Measurements from ENCODE around the gene EHMT2. TPM values are rescaled to one million over a fixed set of nuclear protein-coding genes. Genes with fewer than 3 reads are reported as not detected.
"Not testable (repeated sequence)": the region's sequence is repeated elsewhere in the genome, so short reads cannot be mapped to it uniquely, and the experiment has no call there.

EHMT2 gene
- total RNA-seq, 1 experiment from 2014 or later = 84.0 TPM

GRCh38 chr6:31907158-31907813 lies 9.8 kb upstream of the EHMT2 start:
- RAD21 ChIA-PET (ENCODE audit: low non-redundant PET in 1 of 2, low total read pairs in 2 of 2, uncharacterized antibody in 2 of 2, unreplicated experiment in 2 of 2) = no interaction called here
- Histone ChIP-seq H3K4me1 (ENCODE audit: control insufficient read depth in 1 of 2, insufficient read depth in 2 of 2, low read length in 2 of 2) (peaks cover 42 to 66% of the 10 kb centered on the region in 2 experiments), H3K79me2 (ENCODE audit: insufficient read depth, low read length) (no peaks in the 10 kb centered on the region), H3K9ac (ENCODE audit: low read length) (no peak overlapping the region), H3K9me2 (ENCODE audit: insufficient read depth) (no peaks in the 10 kb centered on the region), H3K4me3 (replicated peaks in 1 of 2; ENCODE audit: low read depth in 1 of 2, low read length in 2 of 2) (no peak overlapping the region), H4K20me1 (ENCODE audit: insufficient read depth) (no peaks in the 10 kb centered on the region), H3K27me3 (ENCODE audit: insufficient read depth, low read length) (no peaks in the 10 kb centered on the region), H3K4me2 (ENCODE audit: low read length) (peak overlapping the region; percentile 44; the same call in 1 of the 2 replicates), H3K9me3 (ENCODE audit: control insufficient read depth in 1 of 2, insufficient read depth in 1 of 2, low read depth in 1 of 2, low read length in 2 of 2) (no peaks in the 10 kb centered on the region), H3K36me3 (ENCODE audit: control insufficient read depth in 1 of 2, insufficient read depth in 2 of 2, low read length in 2 of 2) (no peaks in the 10 kb centered on the region), H3K27ac (ENCODE audit: low read depth, low read length) (no peak overlapping the region), H2AFZ (ENCODE audit: low read depth, low read length, poor library complexity, severe bottlenecking) (no peak overlapping the region)
- TF ChIP-seq SP1 (IDR thresholded peaks at IDR 0.05; ENCODE audit: low read depth) = no peak
- TF ChIP-seq ATF3 (IDR thresholded peaks at IDR 0.05) = no peak
- no peak for TF ChIP-seq JUND (IDR thresholded peaks at IDR 0.05)
- no peak for TF ChIP-seq ZFX (IDR thresholded peaks at IDR 0.05)
- TF ChIP-seq ELF1 (IDR thresholded peaks at IDR 0.05; ENCODE audit: borderline replicate concordance, low read depth) = no peak
- no peak for TF ChIP-seq CTCF (IDR thresholded peaks at IDR 0.05 in 2 of 3, conservative IDR thresholded peaks at IDR 0.05 in 1 of 3; ENCODE audit: borderline replicate concordance in 1 of 3, insufficient read depth in 1 of 3, low read depth in 2 of 3, low read length in 2 of 3)
- no peak for TF ChIP-seq EGR1 (IDR thresholded peaks at IDR 0.05; ENCODE audit: low read depth)
- no peak for TF ChIP-seq EZH2phosphoT487 (IDR thresholded peaks at IDR 0.05; ENCODE audit: borderline replicate concordance)
- TF ChIP-seq POLR2AphosphoS5 (IDR thresholded peaks at IDR 0.05; ENCODE audit: low read depth, low read length) = no peak
- no peak for TF ChIP-seq RAD21 (IDR thresholded peaks at IDR 0.05; ENCODE audit: low read depth)
- BruUV-seq (replicated peaks) = no TSS peak
- CTCF ChIA-PET = interaction anchor here (1.2 kb wide), 1 partner anchor 45 kb away, joined by 4 read pairs; no protein-coding TSS in a partner anchor
- POLR2A ChIA-PET = no interaction called here
- ATAC-seq (no peak), DNase-seq (ENCODE audit: low read depth, low spot score) (no peak)
- intact Hi-C loops (cut with micrococcal nuclease) = no loop called here

- H3K9me3 ChIP-seq (ENCODE audit: control insufficient read depth in 1 of 2, insufficient read depth in 1 of 2, low read depth in 1 of 2, low read length in 2 of 2); H3K79me2 ChIP-seq (ENCODE audit: insufficient read depth, low read length); intact Hi-C loops (cut with micrococcal nuclease); H3K4me2 ChIP-seq (ENCODE audit: low read length); H3K27me3 ChIP-seq (ENCODE audit: insufficient read depth, low read length); H3K9ac ChIP-seq (ENCODE audit: low read length); H2AFZ ChIP-seq (ENCODE audit: low read depth, low read length, poor library complexity, severe bottlenecking); H3K4me3 ChIP-seq (replicated peaks in 1 of 2; ENCODE audit: low read depth in 1 of 2, low read length in 2 of 2); POLR2A ChIA-PET; H3K27ac ChIP-seq (ENCODE audit: low read depth, low read length); H3K9me2 ChIP-seq (ENCODE audit: insufficient read depth); DNase-seq (ENCODE audit: low read depth, low spot score); BruUV-seq (replicated peaks); RAD21 ChIA-PET (ENCODE audit: low non-redundant PET in 1 of 2, low total read pairs in 2 of 2, uncharacterized antibody in 2 of 2, unreplicated experiment in 2 of 2); H3K36me3 ChIP-seq (ENCODE audit: control insufficient read depth in 1 of 2, insufficient read depth in 2 of 2, low read length in 2 of 2); ATAC-seq; H4K20me1 ChIP-seq (ENCODE audit: insufficient read depth): not testable (repeated sequence)
- peaks cover 36 to 61% of the 10 kb centered on the region in 2 experiments for H3K4me1 ChIP-seq (ENCODE audit: control insufficient read depth in 1 of 2, insufficient read depth in 2 of 2, low read length in 2 of 2)
- CTCF ChIA-PET = interaction anchor here (1.2 kb wide), 1 partner anchor 46 kb away, joined by 4 read pairs; no protein-coding TSS in a partner anchor
These were observed 9.2 kb upstream of the EHMT2 start for GRCh38 chr6:31906727-31907126.

Measured in HCT116 (cell line).